Muscle layer of duodenum (tissue), 2 donors: Measurements from ENCODE around the gene SWSAP1.
"Not testable (repeated sequence)": the region's sequence is repeated elsewhere in the genome, so short reads cannot be mapped to it uniquely, and the experiment has no call there.

ENCODE experiments used
- H3K27ac ChIP-seq: one replicate; pipeline ENCODE4 v1.7.0; 2013; ENCODE audit warnings: mild to moderate bottlenecking, low read length
- H3K27me3 ChIP-seq: one replicate; pipeline ENCODE4 v1.7.0; 2013; ENCODE audit warnings: low read depth, mild to moderate bottlenecking, control low read depth, low read length
- H3K36me3 ChIP-seq, 2 donors: one replicate each; pipeline ENCODE4 v1.7.0; 2013; ENCODE audit warnings: low read length in 2 of 2, control low read depth in 1 of 2, mild to moderate bottlenecking in 1 of 2; ENCODE audit not compliant: insufficient read depth in 2 of 2, control insufficient read depth in 1 of 2
- H3K4me1 ChIP-seq, 2 donors: one replicate each; pipeline ENCODE4 v1.7.0; 2013; ENCODE audit warnings: low read length in 2 of 2, mild to moderate bottlenecking in 2 of 2, control low read depth in 1 of 2, moderate library complexity in 1 of 2; ENCODE audit not compliant: insufficient read depth in 2 of 2, control insufficient read depth in 1 of 2
- H3K4me3 ChIP-seq, 2 donors: one replicate each; pipeline ENCODE4 v1.7.0; 2013; ENCODE audit warnings: low read length in 2 of 2, low read depth in 1 of 2, mild to moderate bottlenecking in 1 of 2
- H3K9me3 ChIP-seq, 2 donors: one replicate each; pipeline ENCODE4 v1.7.0; 2013; ENCODE audit warnings: low read length in 2 of 2, control low read depth in 1 of 2, mild to moderate bottlenecking in 1 of 2; ENCODE audit not compliant: control insufficient read depth in 1 of 2
- donor health status: healthy.

The SWSAP1 gene

GRCh38 chr19:11374433-11375142, at the start of gene SWSAP1:
SWSAP1 (plus strand) TSS chr19:11374666; CDS start chr19:11374681, 15 bp downstream.
- peaks cover 17 to 39% of the 10 kb centered on the region in 2 donors for H3K4me1 ChIP-seq

GRCh38 chr19:11324748-11325389, 49.6 kb upstream of the SWSAP1 start:
- Histone ChIP-seq H3K4me3 (peak overlapping the region in 1 of 2 donors; percentile 46), H3K9me3 (no peaks in the 10 kb centered on the region), H3K4me1 (peaks cover 9 to 20% of the 10 kb centered on the region in 2 donors), H3K27ac (peak overlapping the region; percentile 50), H3K27me3 (no peaks in the 10 kb centered on the region), H3K36me3 (peaks cover 5 to 22% of the 10 kb centered on the region in 2 donors)

More at GRCh38 chr19:11374433-11375142, at the start of gene SWSAP1:
- Histone ChIP-seq H3K36me3 (peaks cover 0 to 8% of the 10 kb centered on the region in 2 donors), H3K27ac (peak within 1 kb of the TSS; percentile 94), H3K27me3 (no peaks in the 10 kb centered on the region), H3K9me3 (no peaks in the 10 kb centered on the region), H3K4me3 (peak within 1 kb of the TSS; percentile 70 to 83)

- H3K4me1 ChIP-seq, result peaks cover 9 to 20% of the 10 kb centered on the region in 2 donors
- no peaks in the 10 kb centered on the region for H3K27me3 ChIP-seq
- peaks cover 5 to 27% of the 10 kb centered on the region in 2 donors for H3K36me3 ChIP-seq
- no peak overlapping the region for H3K4me3 ChIP-seq
- no peak overlapping the region for H3K27ac ChIP-seq
- no peaks in the 10 kb centered on the region for H3K9me3 ChIP-seq
Observed at GRCh38 chr19:11325544-11325943, 48.9 kb upstream of the SWSAP1 start.

- Histone ChIP-seq H3K4me3 (no peak overlapping the region), H3K27me3 (no peaks in the 10 kb centered on the region), H3K9me3 (no peaks in the 10 kb centered on the region), H3K27ac (no peak overlapping the region), H3K36me3 (peaks cover 9 to 44% of the 10 kb centered on the region in 2 donors), H3K4me1 (no peaks in the 10 kb centered on the region)
Observed at GRCh38 chr19:11330127-11330526, 44.3 kb upstream of the SWSAP1 start.

- H3K27me3 ChIP-seq, result no peaks in the 10 kb centered on the region
- H3K4me1 ChIP-seq, result no peaks in the 10 kb centered on the region
- no peak overlapping the region for H3K4me3 ChIP-seq
- no peak overlapping the region for H3K27ac ChIP-seq
- peaks cover 21 to 55% of the 10 kb centered on the region in 2 donors for H3K36me3 ChIP-seq
- H3K9me3 ChIP-seq, result no peaks in the 10 kb centered on the region
Observed at GRCh38 chr19:11331502-11331901, 43.0 kb upstream of the SWSAP1 start.

- peaks cover 16 to 46% of the 10 kb centered on the region in 2 donors for H3K36me3 ChIP-seq
- no peaks in the 10 kb centered on the region for H3K27me3 ChIP-seq
- H3K4me1 ChIP-seq, result no peaks in the 10 kb centered on the region
- no peaks in the 10 kb centered on the region for H3K9me3 ChIP-seq
- no peak overlapping the region for H3K27ac ChIP-seq
- H3K4me3 ChIP-seq, result no peak overlapping the region
Observed at GRCh38 chr19:11332822-11333221, 41.6 kb upstream of the SWSAP1 start.

GRCh38 chr19:11333838-11334237, 40.6 kb upstream of the SWSAP1 start:
- peaks cover 16 to 44% of the 10 kb centered on the region in 2 donors for H3K36me3 ChIP-seq
- not testable (repeated sequence) for H3K9me3 ChIP-seq, H3K4me3 ChIP-seq, H3K4me1 ChIP-seq, H3K27ac ChIP-seq, H3K27me3 ChIP-seq

GRCh38 chr19:11335449-11336146, 38.9 kb upstream of the SWSAP1 start:
- Histone ChIP-seq H3K4me1 (peaks cover 0 to 18% of the 10 kb centered on the region in 2 donors), H3K4me3 (no peak overlapping the region), H3K36me3 (peaks cover 16 to 31% of the 10 kb centered on the region in 2 donors), H3K9me3 (no peaks in the 10 kb centered on the region), H3K27me3 (no peaks in the 10 kb centered on the region), H3K27ac (no peak overlapping the region)

GRCh38 chr19:11337080-11337479, 37.4 kb upstream of the SWSAP1 start:
- H3K36me3 ChIP-seq, result peaks cover 16 to 36% of the 10 kb centered on the region in 2 donors
- H3K9me3 ChIP-seq, result no peaks in the 10 kb centered on the region
- H3K4me3 ChIP-seq, result no peak overlapping the region
- no peak overlapping the region for H3K27ac ChIP-seq
- H3K27me3 ChIP-seq, result no peaks in the 10 kb centered on the region
- peaks cover 0 to 18% of the 10 kb centered on the region in 2 donors for H3K4me1 ChIP-seq

GRCh38 chr19:11338121-11338520, 36.3 kb upstream of the SWSAP1 start:
- H3K4me1 ChIP-seq, result peaks cover 0 to 18% of the 10 kb centered on the region in 2 donors
- peak overlapping the region; percentile 64 to 93 for H3K4me3 ChIP-seq
- peaks cover 16 to 36% of the 10 kb centered on the region in 2 donors for H3K36me3 ChIP-seq
- H3K27ac ChIP-seq, result peak overlapping the region; percentile 68
- H3K9me3 ChIP-seq, result no peaks in the 10 kb centered on the region
- H3K27me3 ChIP-seq, result no peaks in the 10 kb centered on the region

- Histone ChIP-seq H3K4me1 (peaks cover 0 to 18% of the 10 kb centered on the region in 2 donors), H3K36me3 (peaks cover 16 to 31% of the 10 kb centered on the region in 2 donors), H3K4me3 (peak overlapping the region; percentile 64 to 93), H3K27ac (peak overlapping the region; percentile 68), H3K27me3 (no peaks in the 10 kb centered on the region), H3K9me3 (no peaks in the 10 kb centered on the region)
Observed at GRCh38 chr19:11338569-11339253, 35.8 kb upstream of the SWSAP1 start.
